Measurements from ENCODE around the gene NXF1. TPM values are rescaled to one million over a fixed set of nuclear protein-coding genes. Genes with fewer than 3 reads are reported as not detected.

The NXF1 gene
- total and polyA plus RNA-seq, 2 of the 8 experiments (the other 6 are each of a cell fraction or from before 2014, with no cell fraction given) = 48.1 to 49.8 TPM

DNA sequence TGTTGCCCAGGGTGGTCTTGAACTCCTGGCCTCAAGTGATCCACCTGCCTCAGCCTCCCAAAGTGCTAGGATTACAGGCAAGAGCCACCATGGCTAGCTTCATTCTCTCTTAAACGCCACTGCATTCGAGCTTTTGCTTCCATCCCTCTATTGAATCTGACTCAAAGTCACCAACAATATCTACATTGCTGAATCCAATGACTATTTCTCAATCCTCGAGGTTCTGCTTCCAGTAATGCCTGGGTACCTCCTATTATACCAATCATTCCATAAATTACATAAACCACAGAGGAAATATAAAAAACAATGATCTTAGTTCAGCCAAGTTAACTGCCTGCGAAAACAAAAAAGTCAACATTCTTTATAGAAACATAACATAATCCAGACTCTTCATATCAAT, 11.9 kb upstream of the NXF1 start:
- H4K5ac ChIP-seq (ENCODE audit: insufficient read length, low read depth, low read length) = no peak overlapping the region
- TF ChIP-seq SRF (IDR thresholded peaks at IDR 0.05; ENCODE audit: low read depth, low read length) = no peak
- TF ChIP-seq SP1 (IDR thresholded peaks at IDR 0.05; ENCODE audit: low read depth, low read length) = no peak
- TF ChIP-seq TBP (IDR thresholded peaks at IDR 0.05; ENCODE audit: low read depth, low read length) = no peak
- TF ChIP-seq, protein P1, sequence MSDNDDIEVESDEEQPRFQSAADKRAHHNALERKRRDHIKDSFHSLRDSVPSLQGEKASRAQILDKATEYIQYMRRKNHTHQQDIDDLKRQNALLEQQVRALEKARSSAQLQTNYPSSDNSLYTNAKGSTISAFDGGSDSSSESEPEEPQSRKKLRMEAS (IDR thresholded peaks at IDR 0.05) = no peak
- TF ChIP-seq FOSL1 (IDR thresholded peaks at IDR 0.05; ENCODE audit: insufficient read depth, low read depth, low read length) = no peak
- TF ChIP-seq CEBPB (IDR thresholded peaks at IDR 0.05; ENCODE audit: low read depth, low read length) = no peak
- no peak for TF ChIP-seq SIRT6 (IDR thresholded peaks at IDR 0.05; ENCODE audit: low read length)
- TF ChIP-seq, protein P2, sequence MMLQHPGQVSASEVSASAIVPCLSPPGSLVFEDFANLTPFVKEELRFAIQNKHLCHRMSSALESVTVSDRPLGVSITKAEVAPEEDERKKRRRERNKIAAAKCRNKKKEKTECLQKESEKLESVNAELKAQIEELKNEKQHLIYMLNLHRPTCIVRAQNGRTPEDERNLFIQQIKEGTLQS (IDR thresholded peaks at IDR 0.05; ENCODE audit: insufficient read depth, low read depth, low read length) = no peak
- TF ChIP-seq, protein P3, sequence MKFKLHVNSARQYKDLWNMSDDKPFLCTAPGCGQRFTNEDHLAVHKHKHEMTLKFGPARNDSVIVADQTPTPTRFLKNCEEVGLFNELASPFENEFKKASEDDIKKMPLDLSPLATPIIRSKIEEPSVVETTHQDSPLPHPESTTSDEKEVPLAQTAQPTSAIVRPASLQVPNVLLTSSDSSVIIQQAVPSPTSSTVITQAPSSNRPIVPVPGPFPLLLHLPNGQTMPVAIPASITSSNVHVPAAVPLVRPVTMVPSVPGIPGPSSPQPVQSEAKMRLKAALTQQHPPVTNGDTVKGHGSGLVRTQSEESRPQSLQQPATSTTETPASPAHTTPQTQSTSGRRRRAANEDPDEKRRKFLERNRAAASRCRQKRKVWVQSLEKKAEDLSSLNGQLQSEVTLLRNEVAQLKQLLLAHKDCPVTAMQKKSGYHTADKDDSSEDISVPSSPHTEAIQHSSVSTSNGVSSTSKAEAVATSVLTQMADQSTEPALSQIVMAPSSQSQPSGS (IDR thresholded peaks at IDR 0.05; ENCODE audit: low read length) = no peak
- H3K4ac ChIP-seq (replicated peaks; ENCODE audit: insufficient read length, low read depth, low read length) = no peak overlapping the region
- H3K14ac ChIP-seq (ENCODE audit: insufficient read length) = no peak overlapping the region
- DNase-seq (ENCODE audit: low read depth in 1 of 2, low spot score in 2 of 2) = no peak
- no peaks in the 10 kb centered on the region for H3K23me2 ChIP-seq (ENCODE audit: low read depth, low read length)
- no peak overlapping the region for H3K18ac ChIP-seq (ENCODE audit: extremely low read depth, low read length)
- peaks cover 3 to 20% (median 6%) of the 10 kb centered on the region in 4 experiments; a peak in 4 of 8 replicates for H3K36me3 ChIP-seq (ENCODE audit: control insufficient read depth in 2 of 4, insufficient read depth in 4 of 4, low read length in 3 of 4)
- H3K4me3 ChIP-seq (ENCODE audit: extremely low read depth in 1 of 4, insufficient read depth in 2 of 4, low read depth in 3 of 4, low read length in 4 of 4) = no peak overlapping the region
- H2AK5ac ChIP-seq (ENCODE audit: low read depth, low read length) = no peak overlapping the region
- H2BK12ac ChIP-seq (ENCODE audit: low read depth, low read length) = no peak overlapping the region
- no peak overlapping the region for H2AFZ ChIP-seq (ENCODE audit: low read length)
- no peak overlapping the region for H4K8ac ChIP-seq (ENCODE audit: extremely low read depth, insufficient read depth, low read length)
- H3K27ac ChIP-seq (ENCODE audit: low read depth, low read length) = no peak overlapping the region
- no peaks in the 10 kb centered on the region for H3K9me3 ChIP-seq (ENCODE audit: insufficient read depth in 2 of 2, low read depth in 1 of 2, low read length in 1 of 2)
- no peaks in the 10 kb centered on the region for H3K79me1 ChIP-seq (ENCODE audit: low read depth, low read length)
- no peak overlapping the region for H3K56ac ChIP-seq (replicated peaks; ENCODE audit: insufficient read length, low read depth, low read length)
- H3K4me1 ChIP-seq (replicated peaks in 1 of 4; ENCODE audit: control insufficient read depth in 3 of 4, insufficient read depth in 4 of 4, low read length in 3 of 4) = no peaks in the 10 kb centered on the region
- H2BK120ac ChIP-seq (replicated peaks; ENCODE audit: low read depth, low read length) = no peak overlapping the region
- H3K9ac ChIP-seq (replicated peaks in 1 of 4; ENCODE audit: extremely low read depth in 1 of 4, low read depth in 3 of 4, low read length in 3 of 4) = no peak overlapping the region
- H3K79me2 ChIP-seq (ENCODE audit: control insufficient read depth in 1 of 2, insufficient read depth in 2 of 2, low read length in 2 of 2) = no peaks in the 10 kb centered on the region; a peak in 1 of 4 replicates
- no peak overlapping the region for H3K4me2 ChIP-seq (ENCODE audit: insufficient read depth in 1 of 2, low read depth in 2 of 2, low read length in 2 of 2)
- CTCF ChIA-PET (ENCODE audit: partially characterized antibody) = interaction anchor here (0.7 to 1.9 kb wide), 5 partner anchors 9 to 31 kb away, joined by 3 to 9 read pairs (median 3); partner anchors contain the start of gene TMEM223
- no peak overlapping the region for H2BK20ac ChIP-seq (ENCODE audit: low read length)
- H4K20me1 ChIP-seq (replicated peaks in 1 of 2; ENCODE audit: control insufficient read depth in 1 of 2, insufficient read depth in 2 of 2, low read length in 2 of 2) = no peaks in the 10 kb centered on the region
- FAIRE-seq = no peak
- POLR2A ChIA-PET (ENCODE audit: partially characterized antibody) = interaction anchor here (0.7 to 6.8 kb wide), 12 partner anchors 10 to 75 kb away, joined by 3 to 57 read pairs (median 6); partner anchors contain the start of genes NXF1, STX5, TEX54 and WDR74
- H3K27me3 ChIP-seq (replicated peaks in 1 of 4; ENCODE audit: control insufficient read depth in 3 of 4, extremely low read depth in 1 of 4, insufficient read depth in 3 of 4, low read length in 3 of 4) = no peaks in the 10 kb centered on the region
- 94% methylated on average over 4 of the region's 4 CpGs; no CpG with 5 or more reads in 1 of the 2 experiments for WGBS, 2 experiments (ENCODE audit: extremely low coverage in 1 of 2, insufficient coverage in 1 of 2, insufficient read length in 1 of 2, insufficient replicate concordance in 2 of 2, low coverage in 1 of 2, low lambda C conversion rate in 2 of 2, missing lambda C conversion rate in 1 of 2)
- H2BK5ac ChIP-seq (ENCODE audit: low read depth, low read length) = no peak overlapping the region
- no peak overlapping the region for H3K23ac ChIP-seq (ENCODE audit: insufficient read length)
- no peak overlapping the region for H2BK15ac ChIP-seq (ENCODE audit: low read length)
- H4K91ac ChIP-seq (replicated peaks; ENCODE audit: insufficient read length, low read length) = no peak overlapping the region

All from H1 (cell line).